ENCODE results near the gene KRT83.

GRCh38 chr12:52278575-52279421 is 42.4 kb downstream of the KRT83 start:
- TF ChIP-seq BRCA1 (IDR thresholded peaks at IDR 0.05; ENCODE audit: low read depth, low read length) (no peak), RELA (IDR thresholded peaks at IDR 0.05; ENCODE audit: borderline replicate concordance, partially characterized antibody) (no peak), ATF3 (IDR thresholded peaks at IDR 0.05; ENCODE audit: borderline replicate concordance, extremely low read depth, low read depth, low read length) (no peak), MAX (IDR thresholded peaks at IDR 0.05; ENCODE audit: low read depth, low read length) (no peak), TARDBP (IDR thresholded peaks at IDR 0.05; ENCODE audit: borderline replicate concordance) (no peak)
- TF ChIP-seq, protein P1, sequence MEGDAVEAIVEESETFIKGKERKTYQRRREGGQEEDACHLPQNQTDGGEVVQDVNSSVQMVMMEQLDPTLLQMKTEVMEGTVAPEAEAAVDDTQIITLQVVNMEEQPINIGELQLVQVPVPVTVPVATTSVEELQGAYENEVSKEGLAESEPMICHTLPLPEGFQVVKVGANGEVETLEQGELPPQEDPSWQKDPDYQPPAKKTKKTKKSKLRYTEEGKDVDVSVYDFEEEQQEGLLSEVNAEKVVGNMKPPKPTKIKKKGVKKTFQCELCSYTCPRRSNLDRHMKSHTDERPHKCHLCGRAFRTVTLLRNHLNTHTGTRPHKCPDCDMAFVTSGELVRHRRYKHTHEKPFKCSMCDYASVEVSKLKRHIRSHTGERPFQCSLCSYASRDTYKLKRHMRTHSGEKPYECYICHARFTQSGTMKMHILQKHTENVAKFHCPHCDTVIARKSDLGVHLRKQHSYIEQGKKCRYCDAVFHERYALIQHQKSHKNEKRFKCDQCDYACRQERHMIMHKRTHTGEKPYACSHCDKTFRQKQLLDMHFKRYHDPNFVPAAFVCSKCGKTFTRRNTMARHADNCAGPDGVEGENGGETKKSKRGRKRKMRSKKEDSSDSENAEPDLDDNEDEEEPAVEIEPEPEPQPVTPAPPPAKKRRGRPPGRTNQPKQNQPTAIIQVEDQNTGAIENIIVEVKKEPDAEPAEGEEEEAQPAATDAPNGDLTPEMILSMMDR (IDR thresholded peaks at IDR 0.05 in 2 of 3, conservative IDR thresholded peaks at IDR 0.05 in 1 of 3; ENCODE audit: control insufficient read depth in 2 of 3, extremely low read depth in 1 of 3, insufficient read depth in 1 of 3, low read depth in 3 of 3, low read length in 3 of 3): peak; percentile 93 to 98 (median 96)

Measured in GM12878 (cell line).